GM19395 (cell line): ENCODE results near the gene TBC1D16.

Source experiments
- ATAC-seq: cut with Tn5 transposase; IDR thresholded peaks from one replicate; pipeline ENCODE4 v1.9.1; 2021; ENCODE audit warnings: mild to moderate bottlenecking, moderate library complexity; ENCODE audit not compliant: unreplicated experiment

Gene TBC1D16

DNA sequence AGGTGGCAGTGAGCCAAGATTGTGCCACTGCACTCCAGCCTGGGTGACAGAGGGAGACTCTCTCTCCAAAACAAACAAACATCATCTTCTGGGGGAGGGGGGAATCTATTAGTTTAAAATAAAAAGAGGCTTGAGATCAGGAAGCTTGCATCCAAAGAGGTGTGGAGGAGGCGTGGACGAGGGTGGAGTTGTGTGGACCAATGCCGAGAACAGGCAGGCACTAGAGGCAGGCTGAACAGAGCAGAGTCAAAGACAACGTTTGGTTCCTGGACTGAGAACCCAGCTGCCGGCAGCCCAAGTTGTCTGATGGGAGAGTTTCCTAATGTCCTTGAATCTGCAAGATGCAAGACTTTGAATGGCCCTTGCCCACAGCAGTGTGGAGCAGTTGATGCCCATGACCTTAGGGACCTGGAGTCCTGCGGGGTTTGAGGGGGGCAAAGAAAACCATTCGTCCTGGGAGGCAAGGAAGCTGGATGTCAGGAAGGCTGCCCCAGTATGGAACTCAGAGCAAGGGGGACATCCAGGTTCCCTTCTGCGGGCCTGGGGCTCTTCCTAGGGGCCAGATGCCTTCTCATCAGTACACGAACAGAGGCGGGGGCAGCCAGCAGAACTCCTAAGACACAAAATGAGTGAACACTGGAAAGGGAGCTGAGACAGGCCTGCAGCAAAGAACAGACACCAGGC lies 9.2 kb downstream of the TBC1D16 start:
- no peak for ATAC-seq

- no peak for ATAC-seq
Observed at GRCh38 chr17:80025796-80026195, 9.9 kb downstream of the TBC1D16 start.

GRCh38 chr17:80025140-80025539 lies 10.5 kb downstream of the TBC1D16 start:
- no peak for ATAC-seq

- no peak for ATAC-seq
Observed at GRCh38 chr17:80024206-80024972, 11.3 kb downstream of the TBC1D16 start.

DNA sequence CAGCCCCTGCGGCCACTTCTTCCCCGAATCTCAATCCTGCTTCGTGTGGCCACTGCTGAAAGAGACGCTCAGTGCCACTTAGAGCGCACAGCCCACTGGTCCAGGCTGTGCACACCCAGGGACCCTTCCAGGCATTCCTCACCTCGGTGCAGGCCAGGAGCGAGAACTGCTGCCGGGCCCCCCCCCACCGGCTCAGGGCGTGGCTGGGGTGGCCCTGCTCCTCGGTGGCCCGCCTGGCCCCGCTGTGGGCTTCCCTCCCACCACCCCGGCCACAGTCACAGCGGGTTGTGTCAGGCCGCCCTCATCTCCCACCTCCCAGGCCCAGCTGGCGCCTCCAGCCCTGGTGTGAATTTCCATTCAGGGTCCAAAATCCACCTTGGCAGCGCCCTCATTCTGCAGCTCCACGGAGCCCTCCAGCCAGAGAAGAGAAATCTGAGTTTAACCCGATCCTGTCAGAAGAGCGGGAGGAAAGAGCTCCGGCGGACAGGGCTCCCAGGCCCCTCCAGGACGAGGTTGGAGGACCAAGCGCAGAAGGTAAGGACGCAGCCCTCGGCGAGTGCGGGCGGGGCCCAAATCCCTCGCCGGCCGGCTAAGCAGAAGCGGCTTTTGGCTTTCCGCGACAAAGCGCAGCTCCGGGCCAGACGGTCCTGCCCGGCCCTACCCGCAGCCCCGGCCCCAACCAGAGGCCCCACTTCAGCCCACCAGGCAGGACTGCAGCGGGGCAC lies 12.0 kb downstream of the TBC1D16 start:
- ATAC-seq: no peak

- ATAC-seq: no peak
Observed at GRCh38 chr17:80021600-80021999, 14.1 kb downstream of the TBC1D16 start.

- no peak for ATAC-seq
Observed at GRCh38 chr17:80018917-80019651, 16.6 kb downstream of the TBC1D16 start.

GRCh38 chr17:80017226-80018010 lies 18.3 kb downstream of the TBC1D16 start:
- ATAC-seq: no peak

- no peak for ATAC-seq
Observed at GRCh38 chr17:80012765-80013741, 22.6 kb downstream of the TBC1D16 start.

DNA sequence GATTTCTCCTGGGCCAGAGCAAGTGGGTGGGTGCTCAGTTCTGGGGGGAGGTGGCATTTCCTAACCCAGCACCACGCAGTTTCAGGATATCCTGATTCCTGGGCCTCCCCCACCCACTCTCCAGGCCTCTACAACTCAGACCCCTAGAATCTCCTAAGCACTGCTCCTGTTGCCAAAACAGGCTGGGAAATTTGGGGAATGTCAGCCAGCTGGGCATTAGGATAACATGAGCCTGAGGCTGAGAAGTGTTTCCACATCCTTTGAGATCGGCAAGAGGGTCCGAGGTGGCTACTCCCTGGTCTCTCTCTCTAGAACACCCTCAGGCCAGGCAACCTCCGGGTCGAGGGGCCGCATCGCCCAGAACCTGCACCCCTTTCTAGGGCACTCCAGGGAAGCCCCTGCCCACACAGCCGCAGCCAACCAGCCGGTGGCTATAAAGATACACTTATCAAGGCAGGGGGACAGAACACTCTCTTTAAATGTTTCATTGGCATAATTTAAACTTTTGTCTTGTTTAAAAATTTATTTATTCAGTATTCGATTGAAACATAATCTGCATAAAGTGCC lies 23.6 kb downstream of the TBC1D16 start:
- no peak for ATAC-seq

- ATAC-seq: no peak
Observed at GRCh38 chr17:80010283-80010858, 25.3 kb downstream of the TBC1D16 start.

DNA sequence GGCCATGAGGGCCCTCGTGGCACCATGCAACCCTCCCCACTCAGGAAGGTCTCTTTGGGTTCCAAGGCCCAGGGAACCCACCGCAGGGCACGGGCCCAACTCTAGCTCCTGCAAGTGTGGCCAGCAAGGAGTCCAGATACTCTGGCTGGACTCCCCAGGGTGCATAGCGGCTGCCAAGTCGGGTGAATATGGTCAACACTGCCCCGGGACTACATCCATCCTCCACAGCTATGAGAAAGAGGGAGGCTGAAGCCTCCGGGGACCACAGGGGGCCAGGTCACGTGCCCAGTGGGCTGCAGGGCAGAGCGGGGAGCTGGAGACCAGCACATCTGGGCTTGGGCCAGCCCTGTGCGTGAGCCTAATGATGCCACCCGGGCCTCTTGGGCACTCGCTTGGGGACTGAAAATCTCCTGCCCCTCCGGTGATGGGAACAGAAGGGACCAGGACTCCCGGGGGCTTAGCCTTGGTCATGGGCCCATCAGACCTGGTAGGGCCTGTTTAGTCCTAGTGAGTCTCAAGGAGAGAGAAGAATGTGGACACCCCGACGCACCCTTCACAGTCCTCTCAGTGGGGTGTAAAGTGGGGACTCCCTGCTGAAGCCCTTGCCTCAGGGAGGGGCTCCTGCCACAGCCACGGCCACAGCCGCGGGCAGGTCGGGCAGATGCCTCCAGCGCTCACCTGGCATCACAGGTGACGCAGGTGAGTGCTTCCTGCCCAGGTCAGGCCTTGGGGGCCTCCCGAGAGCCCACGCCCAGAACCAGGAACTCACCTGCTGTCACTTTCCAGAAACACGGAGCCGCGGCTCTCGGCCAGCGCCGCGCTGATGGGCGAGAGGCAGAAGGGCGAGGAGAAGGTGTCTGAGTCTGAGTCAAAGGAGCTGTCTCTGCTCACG lies 26.0 kb downstream of the TBC1D16 start:
- no peak for ATAC-seq

GRCh38 chr17:80008848-80009247 lies 26.8 kb downstream of the TBC1D16 start:
- no peak for ATAC-seq

DNA sequence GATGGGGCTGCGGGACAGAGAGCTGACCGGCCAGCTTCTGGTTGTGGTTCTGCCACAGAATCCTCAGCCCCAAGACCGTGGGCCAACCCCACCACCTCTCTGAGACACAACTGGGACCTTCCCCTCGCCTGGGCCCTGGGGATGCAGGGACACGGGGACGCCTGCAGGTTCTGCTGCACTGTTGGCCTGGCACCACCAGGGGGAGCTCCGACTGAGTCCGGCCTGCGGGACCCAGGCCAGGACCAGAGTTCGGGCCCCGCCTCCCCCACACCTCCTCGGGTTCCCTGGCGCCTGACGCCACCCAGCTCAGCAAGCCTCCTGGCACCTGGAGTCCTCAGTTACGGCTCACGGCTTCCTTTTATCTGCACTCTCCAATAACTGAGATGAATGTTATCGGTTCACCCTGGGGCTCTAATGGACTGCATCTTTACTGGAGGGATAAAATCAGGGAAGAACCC lies 27.3 kb downstream of the TBC1D16 start:
- ATAC-seq: no peak

DNA sequence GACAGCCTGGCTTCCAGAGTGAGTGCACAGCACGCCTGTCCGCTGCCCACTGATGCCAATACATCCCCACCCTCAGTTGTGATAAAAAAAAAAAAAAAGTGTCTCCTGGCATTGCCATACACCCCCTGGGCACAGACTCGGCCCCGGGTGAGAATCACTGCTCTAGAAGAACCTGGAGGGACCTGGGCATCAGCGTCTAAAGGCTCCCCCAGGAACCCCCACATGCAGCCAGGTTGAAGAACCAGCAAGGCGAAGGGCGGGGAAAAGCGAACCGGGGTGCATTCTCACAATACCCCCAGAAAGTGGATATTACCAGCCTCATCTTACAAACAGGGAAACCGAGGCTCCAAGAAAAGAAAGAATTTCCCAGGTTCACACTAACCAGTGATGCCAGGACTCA lies 27.7 kb downstream of the TBC1D16 start:
- ATAC-seq: no peak

DNA sequence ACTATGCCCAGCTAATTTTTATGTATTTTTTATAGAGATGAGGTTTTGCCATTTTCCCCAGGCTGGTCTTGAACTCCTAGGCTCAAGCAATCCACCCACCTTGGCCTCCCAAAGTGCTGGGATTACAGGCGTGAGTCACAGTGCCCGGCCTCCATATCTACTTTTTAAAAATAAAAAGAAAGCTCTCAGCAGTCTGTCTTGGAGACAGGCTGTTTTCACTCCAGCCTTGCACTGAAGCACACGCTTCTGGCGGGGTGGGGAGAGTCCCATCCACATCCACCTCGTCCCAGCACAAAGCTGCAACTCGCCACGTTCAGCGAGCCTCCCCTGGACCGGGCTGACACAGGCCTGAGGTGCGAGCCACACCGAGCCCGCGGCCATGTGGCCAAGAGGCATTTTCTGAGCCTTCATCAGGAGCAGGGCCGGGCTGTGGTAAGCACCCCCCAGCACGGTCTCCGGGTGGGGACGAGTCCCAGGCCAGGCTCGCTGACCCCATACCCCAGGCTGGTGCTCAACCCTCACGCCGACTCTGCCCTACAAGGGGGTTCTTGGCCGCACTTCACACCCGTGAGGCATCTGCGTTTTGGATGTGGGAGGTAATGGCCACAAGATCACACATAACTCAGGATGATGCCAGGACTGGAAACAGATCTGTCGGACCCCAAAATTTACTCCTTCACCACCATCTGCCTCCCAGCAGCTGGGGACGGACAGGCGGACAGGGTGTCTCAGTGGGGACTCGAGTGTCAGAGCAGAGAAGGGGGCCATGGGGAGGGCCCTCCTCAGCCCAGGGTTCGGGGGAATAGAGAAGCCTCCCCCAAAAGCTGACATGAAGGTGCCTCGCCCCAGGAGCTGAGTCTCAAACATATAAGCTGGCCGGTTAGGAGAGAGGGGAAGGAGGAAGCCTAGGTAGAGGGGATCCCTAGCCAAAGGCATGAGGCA lies 28.6 kb downstream of the TBC1D16 start:
- no peak for ATAC-seq
